Measurements from ENCODE around the gene PPP2R5D.
A peak's percentile ranks its signal among the peaks of the same experiment; 100 is the strongest.

PPP2R5D gene

DNA sequence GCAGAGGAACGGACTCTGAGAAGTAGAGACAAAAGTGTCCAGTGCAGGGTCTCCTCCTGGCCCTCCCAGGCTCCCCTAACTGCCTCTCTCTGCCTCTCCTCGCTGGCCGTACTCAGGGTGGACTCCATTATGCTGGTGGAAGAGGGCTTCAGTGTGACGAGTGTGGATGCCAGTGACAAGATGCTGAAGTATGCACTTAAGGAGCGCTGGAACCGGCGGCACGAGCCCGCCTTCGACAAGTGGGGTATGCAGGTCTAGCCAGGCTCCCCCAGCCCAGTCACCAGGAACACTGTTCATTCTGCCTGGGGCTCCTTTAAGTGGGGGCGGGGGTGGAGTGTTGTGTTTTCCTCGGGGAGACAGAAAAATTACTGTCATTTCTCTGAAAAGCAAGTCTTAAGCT, 22.3 kb upstream of the PPP2R5D start:
- Histone ChIP-seq H3K4me3 (ENCODE audit: low read length) (no peak overlapping the region), H3K56ac (ENCODE audit: low read length) (no peak overlapping the region), H3K9ac (ENCODE audit: low read length) (no peak overlapping the region), H2BK15ac (replicated peaks; ENCODE audit: low read depth) (no peak overlapping the region), H3K79me1 (ENCODE audit: low read length) (no peaks in the 10 kb centered on the region), H3K4me2 (ENCODE audit: low read length) (no peak overlapping the region), H3K27me3 (ENCODE audit: insufficient read depth, low read length, poor library complexity) (no peaks in the 10 kb centered on the region), H3K27ac (ENCODE audit: low read depth, low read length) (no peak overlapping the region), H4K5ac (ENCODE audit: low read length) (no peak overlapping the region), H3K4ac (ENCODE audit: low read depth, low read length) (no peak overlapping the region), H3K36me3 (ENCODE audit: control insufficient read depth, insufficient read depth, low read length) (no peaks in the 10 kb centered on the region), H2AK5ac (ENCODE audit: low read length) (no peak overlapping the region), H2BK120ac (ENCODE audit: low read depth, low read length) (no peak overlapping the region), H3K23ac (ENCODE audit: low read length) (no peak overlapping the region), H2BK5ac (ENCODE audit: low read length) (no peak overlapping the region), H3K18ac (ENCODE audit: low read length) (no peak overlapping the region), H4K8ac (ENCODE audit: low read depth, low read length) (no peak overlapping the region), H3K79me2 (ENCODE audit: control insufficient read depth, insufficient read depth, low read length) (no peaks in the 10 kb centered on the region), H3K4me1 (ENCODE audit: control insufficient read depth, low read depth, low read length) (no peaks in the 10 kb centered on the region)
- DNase-seq: no peak
- no CpG with 5 or more reads among the region's 12 CpGs for WGBS (ENCODE audit: extremely low coverage, insufficient coverage, low lambda C conversion rate)

- H3K56ac ChIP-seq (ENCODE audit: low read length): no peak overlapping the region
- no peak overlapping the region for H2AK5ac ChIP-seq (ENCODE audit: low read length)
- no peak overlapping the region for H2BK5ac ChIP-seq (ENCODE audit: low read length)
- H3K27ac ChIP-seq (ENCODE audit: low read depth, low read length): no peak overlapping the region
- H3K23ac ChIP-seq (ENCODE audit: low read length): no peak overlapping the region
- H3K79me1 ChIP-seq (ENCODE audit: low read length): no peaks in the 10 kb centered on the region
- H3K4me3 ChIP-seq (ENCODE audit: low read length): no peak overlapping the region
- H2BK120ac ChIP-seq (ENCODE audit: low read depth, low read length): no peak overlapping the region
- no peaks in the 10 kb centered on the region for H3K27me3 ChIP-seq (ENCODE audit: insufficient read depth, low read length, poor library complexity)
- H3K4ac ChIP-seq (ENCODE audit: low read depth, low read length): no peak overlapping the region
- H3K4me1 ChIP-seq (ENCODE audit: control insufficient read depth, low read depth, low read length): no peaks in the 10 kb centered on the region
- no peak overlapping the region for H4K5ac ChIP-seq (ENCODE audit: low read length)
- H3K4me2 ChIP-seq (ENCODE audit: low read length): no peak overlapping the region
- no CpG with 5 or more reads among the region's 13 CpGs for WGBS (ENCODE audit: extremely low coverage, insufficient coverage, low lambda C conversion rate)
- no peak for DNase-seq
- H3K36me3 ChIP-seq (ENCODE audit: control insufficient read depth, insufficient read depth, low read length): no peaks in the 10 kb centered on the region
- no peak overlapping the region for H2BK15ac ChIP-seq (replicated peaks; ENCODE audit: low read depth)
- no peak overlapping the region for H3K18ac ChIP-seq (ENCODE audit: low read length)
- H4K8ac ChIP-seq (ENCODE audit: low read depth, low read length): no peak overlapping the region
- H3K9ac ChIP-seq (ENCODE audit: low read length): no peak overlapping the region
- no peaks in the 10 kb centered on the region for H3K79me2 ChIP-seq (ENCODE audit: control insufficient read depth, insufficient read depth, low read length)
Observed at GRCh38 chr6:42962502-42963178, 21.7 kb upstream of the PPP2R5D start.

DNA sequence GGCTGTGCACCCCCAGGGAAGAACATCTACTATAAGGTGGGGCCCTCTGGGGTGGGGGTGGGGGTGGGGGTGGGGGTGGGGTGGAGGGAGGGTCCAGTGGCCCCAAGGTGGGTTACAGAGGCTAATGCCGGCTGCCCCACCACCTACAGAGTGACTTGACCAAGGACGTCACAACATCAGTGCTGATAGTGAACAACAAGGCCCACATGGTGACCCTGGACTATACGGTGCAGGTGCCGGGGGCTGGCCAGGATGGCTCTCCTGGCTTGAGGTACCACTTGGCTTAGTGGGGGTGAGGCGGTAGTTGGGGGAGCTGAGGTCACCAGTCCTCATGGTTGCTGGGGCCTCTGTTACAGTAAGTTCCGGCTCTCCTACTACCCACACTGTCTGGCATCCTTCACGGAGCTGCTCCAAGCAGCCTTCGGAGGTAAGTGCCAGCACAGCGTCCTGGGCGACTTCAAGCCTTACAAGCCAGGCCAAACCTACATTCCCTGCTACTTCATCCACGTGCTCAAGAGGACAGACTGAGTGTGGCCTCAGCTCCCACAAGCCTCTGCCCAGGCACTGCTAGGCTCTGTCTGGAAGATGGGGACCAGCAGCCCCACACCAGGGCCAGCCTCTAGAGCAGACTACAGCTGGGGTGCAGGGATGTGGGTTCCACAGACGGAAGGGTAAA, 21.1 kb upstream of the PPP2R5D start:
- Histone ChIP-seq H3K4me3 (ENCODE audit: low read length) (no peak overlapping the region), H3K79me1 (ENCODE audit: low read length) (no peaks in the 10 kb centered on the region), H3K9ac (ENCODE audit: low read length) (no peak overlapping the region), H4K5ac (ENCODE audit: low read length) (no peak overlapping the region), H3K4me2 (ENCODE audit: low read length) (no peak overlapping the region), H3K27me3 (ENCODE audit: insufficient read depth, low read length, poor library complexity) (no peaks in the 10 kb centered on the region), H3K18ac (ENCODE audit: low read length) (no peak overlapping the region), H3K36me3 (ENCODE audit: control insufficient read depth, insufficient read depth, low read length) (no peaks in the 10 kb centered on the region), H2BK120ac (ENCODE audit: low read depth, low read length) (no peak overlapping the region), H3K4me1 (ENCODE audit: control insufficient read depth, low read depth, low read length) (no peaks in the 10 kb centered on the region), H3K56ac (ENCODE audit: low read length) (no peak overlapping the region), H2BK5ac (ENCODE audit: low read length) (no peak overlapping the region), H3K23ac (ENCODE audit: low read length) (no peak overlapping the region), H2BK15ac (replicated peaks; ENCODE audit: low read depth) (no peak overlapping the region), H3K4ac (ENCODE audit: low read depth, low read length) (no peak overlapping the region), H2AK5ac (ENCODE audit: low read length) (no peak overlapping the region), H3K79me2 (ENCODE audit: control insufficient read depth, insufficient read depth, low read length) (no peaks in the 10 kb centered on the region), H4K8ac (ENCODE audit: low read depth, low read length) (no peak overlapping the region), H3K27ac (ENCODE audit: low read depth, low read length) (no peak overlapping the region)
- WGBS (ENCODE audit: extremely low coverage, insufficient coverage, low lambda C conversion rate): no CpG with 5 or more reads among the region's 12 CpGs
- no peak for DNase-seq

DNA sequence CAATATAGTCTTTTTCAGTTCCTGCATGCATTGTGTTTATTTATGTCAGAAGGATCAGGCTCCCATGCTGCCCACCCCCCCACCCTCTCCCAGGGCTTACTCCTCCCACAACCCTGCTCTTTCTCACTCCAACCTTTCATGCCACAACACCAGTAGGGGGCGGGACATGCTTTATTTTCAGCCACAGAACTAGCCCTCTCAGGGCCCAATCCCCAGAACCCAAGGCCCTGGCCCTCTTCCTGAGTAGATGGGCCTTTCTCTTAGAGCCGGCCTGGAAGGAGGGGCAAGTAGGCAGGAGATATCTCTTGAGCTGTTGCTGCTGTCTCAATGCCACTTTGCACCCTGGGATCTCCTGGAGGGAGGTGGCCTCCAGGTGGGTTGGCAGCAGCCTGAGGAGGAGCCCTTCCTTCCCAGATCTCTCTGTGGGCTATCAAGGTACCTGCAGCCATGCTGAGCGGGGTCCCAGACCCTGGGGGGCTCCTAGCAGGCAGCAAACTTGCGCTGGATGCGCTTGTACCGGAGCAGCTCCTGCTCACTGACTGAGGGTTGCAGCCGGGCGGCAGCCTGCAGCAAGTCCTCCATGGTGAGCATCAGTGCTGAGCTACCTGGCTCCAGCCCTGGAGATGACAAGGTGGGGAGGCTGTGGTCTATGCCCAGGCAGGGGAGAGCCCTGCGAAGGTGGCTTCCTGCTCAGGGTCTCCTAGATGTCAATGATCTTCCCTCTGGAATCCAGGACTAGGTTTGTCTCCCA, 20.3 kb upstream of the PPP2R5D start:
- Histone ChIP-seq H2BK120ac (ENCODE audit: low read depth, low read length) (no peak overlapping the region), H2BK15ac (replicated peaks; ENCODE audit: low read depth) (no peak overlapping the region), H3K79me2 (ENCODE audit: control insufficient read depth, insufficient read depth, low read length) (no peaks in the 10 kb centered on the region), H3K79me1 (ENCODE audit: low read length) (no peaks in the 10 kb centered on the region), H3K23ac (ENCODE audit: low read length) (no peak overlapping the region), H2AK5ac (ENCODE audit: low read length) (no peak overlapping the region), H3K9ac (ENCODE audit: low read length) (no peak overlapping the region), H3K27me3 (ENCODE audit: insufficient read depth, low read length, poor library complexity) (no peaks in the 10 kb centered on the region), H4K5ac (ENCODE audit: low read length) (no peak overlapping the region), H4K8ac (ENCODE audit: low read depth, low read length) (no peak overlapping the region), H3K4ac (ENCODE audit: low read depth, low read length) (no peak overlapping the region), H3K36me3 (ENCODE audit: control insufficient read depth, insufficient read depth, low read length) (no peaks in the 10 kb centered on the region), H2BK5ac (ENCODE audit: low read length) (no peak overlapping the region), H3K27ac (ENCODE audit: low read depth, low read length) (no peak overlapping the region), H3K18ac (ENCODE audit: low read length) (no peak overlapping the region), H3K4me1 (ENCODE audit: control insufficient read depth, low read depth, low read length) (no peaks in the 10 kb centered on the region), H3K56ac (ENCODE audit: low read length) (no peak overlapping the region), H3K4me3 (ENCODE audit: low read length) (no peak overlapping the region), H3K4me2 (ENCODE audit: low read length) (no peak overlapping the region)
- DNase-seq: peak; percentile 95
- no CpG with 5 or more reads among the region's 9 CpGs for WGBS (ENCODE audit: extremely low coverage, insufficient coverage, low lambda C conversion rate)

GRCh38 chr6:42966571-42966970, 17.8 kb upstream of the PPP2R5D start:
- Histone ChIP-seq H3K4me2 (ENCODE audit: low read length) (no peak overlapping the region), H3K4me1 (ENCODE audit: control insufficient read depth, low read depth, low read length) (peaks cover 2% of the 10 kb centered on the region)

More at GRCh38 chr6:42966571-42966970, 17.8 kb upstream of the PPP2R5D start:
- H2BK15ac ChIP-seq (replicated peaks; ENCODE audit: low read depth): no peak overlapping the region
- H3K36me3 ChIP-seq (ENCODE audit: control insufficient read depth, insufficient read depth, low read length): no peaks in the 10 kb centered on the region
- no peak overlapping the region for H2AK5ac ChIP-seq (ENCODE audit: low read length)
- H3K18ac ChIP-seq (ENCODE audit: low read length): no peak overlapping the region
- WGBS (ENCODE audit: extremely low coverage, insufficient coverage, low lambda C conversion rate): no CpG with 5 or more reads among the region's 7 CpGs
- no peak overlapping the region for H3K4me3 ChIP-seq (ENCODE audit: low read length)
- no peak overlapping the region for H3K27ac ChIP-seq (ENCODE audit: low read depth, low read length)
- no peak overlapping the region for H4K8ac ChIP-seq (ENCODE audit: low read depth, low read length)
- no peak for DNase-seq
- no peaks in the 10 kb centered on the region for H3K79me2 ChIP-seq (ENCODE audit: control insufficient read depth, insufficient read depth, low read length)
- no peaks in the 10 kb centered on the region for H3K79me1 ChIP-seq (ENCODE audit: low read length)
- H3K23ac ChIP-seq (ENCODE audit: low read length): no peak overlapping the region
- no peak overlapping the region for H2BK120ac ChIP-seq (ENCODE audit: low read depth, low read length)
- no peaks in the 10 kb centered on the region for H3K27me3 ChIP-seq (ENCODE audit: insufficient read depth, low read length, poor library complexity)
- H3K56ac ChIP-seq (ENCODE audit: low read length): no peak overlapping the region
- H2BK5ac ChIP-seq (ENCODE audit: low read length): no peak overlapping the region
- H4K5ac ChIP-seq (ENCODE audit: low read length): no peak overlapping the region
- H3K4ac ChIP-seq (ENCODE audit: low read depth, low read length): no peak overlapping the region
- no peak overlapping the region for H3K9ac ChIP-seq (ENCODE audit: low read length)
